Neural cell (in vitro differentiated cells): ENCODE results near the gene ZNF785. TPM values are rescaled to one million over a fixed set of nuclear protein-coding genes. Genes with fewer than 3 reads are reported as not detected.

Experiments used
- H2AFZ ChIP-seq: fragments of 200-600, 300-800 bp; sonication (generic), shearing (Covaris generic); 2 replicates; pipeline ENCODE4 v1.6.0; 2014; ENCODE audit warnings: low read depth, mild to moderate bottlenecking, antibody characterized with exemption, low read length, moderate library complexity
- H3F3A ChIP-seq: fragments of 200-600 bp; shearing (Covaris generic); 2 replicates; pipeline ENCODE4 v1.6.1; 2016; ENCODE audit warnings: mild to moderate bottlenecking, moderate library complexity, mixed read lengths, antibody characterized with exemption, low read length; ENCODE audit not compliant: insufficient read depth, poor library complexity, severe bottlenecking
- H3K27ac ChIP-seq: fragments of 200-600, 300-800 bp; sonication (generic), shearing (Covaris generic); 2 replicates; pipeline ENCODE4 v1.5.1; 2014; ENCODE audit warnings: mild to moderate bottlenecking, low read length, moderate library complexity
- H3K27me3 ChIP-seq: fragments of 300-800, 200-600 bp; sonication (generic), shearing (Covaris generic); 2 replicates; pipeline ENCODE4 v1.6.0; 2014; ENCODE audit warnings: mild to moderate bottlenecking, low read depth, low read length, moderate library complexity; ENCODE audit not compliant: insufficient read depth
- H3K36me3 ChIP-seq: fragments of 300-800, 200-600 bp; sonication (generic), shearing (Covaris generic); 2 replicates; pipeline ENCODE4 v1.5.1; 2014; ENCODE audit warnings: mild to moderate bottlenecking, antibody characterized with exemption, low read length, moderate library complexity; ENCODE audit not compliant: insufficient read depth
- H3K4me2 ChIP-seq: fragments of 300-800, 200-600 bp; sonication (generic), shearing (Covaris generic); 2 replicates; pipeline ENCODE4 v1.6.0; 2014; ENCODE audit warnings: mild to moderate bottlenecking, low read length
- H3K4me3 ChIP-seq: fragments of 300-800, 200-600 bp; sonication (generic), shearing (Covaris generic); 2 replicates; pipeline ENCODE4 v1.5.1; 2014; ENCODE audit warnings: mild to moderate bottlenecking, low read length, moderate library complexity
- H3K79me2 ChIP-seq: fragments of 200-600 bp; shearing (Covaris generic); replicated peaks from 2 replicates; pipeline ENCODE4 v1.6.0; 2014; ENCODE audit warnings: mild to moderate bottlenecking, low read length, moderate library complexity; ENCODE audit not compliant: insufficient read depth
- H3K9ac ChIP-seq: fragments of 300-800, 200-600 bp; sonication (generic), shearing (Covaris generic); 2 replicates; pipeline ENCODE4 v1.6.1; 2016; ENCODE audit warnings: mild to moderate bottlenecking, low read length, mixed read lengths
- H3K9me2 ChIP-seq: fragments of 200-600 bp; shearing (Covaris generic); 2 replicates; pipeline ENCODE4 v1.6.1; 2016; ENCODE audit warnings: mild to moderate bottlenecking, low read length, mixed read lengths; ENCODE audit not compliant: insufficient read depth
- H3K9me3 ChIP-seq: fragments of 200-600, 300-800 bp; sonication (generic), shearing (Covaris generic); 2 replicates; pipeline ENCODE4 v1.6.1; 2016; ENCODE audit warnings: mild to moderate bottlenecking, mixed run types, low read length, moderate library complexity, mixed read lengths
- H4K20me1 ChIP-seq: fragments of 200-600 bp; shearing (Covaris generic); 2 replicates; pipeline ENCODE4 v1.6.1; 2016; ENCODE audit warnings: mild to moderate bottlenecking, mixed run types; ENCODE audit not compliant: insufficient read depth
- CTCF ChIP-seq: fragments of 450-650 bp; IDR thresholded peaks from 2 replicates; pipeline ENCODE4 v1.5.1; 2014; ENCODE audit warnings: antibody characterized with exemption, mild to moderate bottlenecking, moderate library complexity; ENCODE audit not compliant: poor library complexity, severe bottlenecking
- EP300 ChIP-seq: fragments of 450-650 bp; conservative IDR thresholded peaks from 2 replicates; pipeline ENCODE4 v1.6.1; 2014; ENCODE audit warnings: antibody characterized with exemption, mild to moderate bottlenecking, moderate library complexity; ENCODE audit not compliant: poor library complexity, severe bottlenecking
- EZH2 ChIP-seq: fragments of 200-600, 300-800 bp; shearing (Covaris generic), sonication (generic); IDR thresholded peaks from 2 replicates; pipeline ENCODE4 v1.6.1; 2014; ENCODE audit warnings: antibody characterized with exemption, low read length, borderline replicate concordance, mild to moderate bottlenecking; ENCODE audit not compliant: insufficient read depth, poor library complexity, severe bottlenecking
- MXI1 ChIP-seq: fragments of 450-650 bp; conservative IDR thresholded peaks from 2 replicates; pipeline ENCODE4 v1.6.1; 2014; ENCODE audit warnings: antibody characterized with exemption, mild to moderate bottlenecking; ENCODE audit not compliant: poor library complexity, severe bottlenecking
- POLR2AphosphoS5 ChIP-seq: IDR thresholded peaks from 2 replicates; pipeline ENCODE4 v1.6.1; 2012
- RAD21 ChIP-seq: fragments of 450-650 bp; conservative IDR thresholded peaks from 2 replicates; pipeline ENCODE4 v1.6.1; 2014; ENCODE audit warnings: antibody characterized with exemption, mild to moderate bottlenecking, moderate library complexity
- SMC3 ChIP-seq: fragments of 450-650 bp; conservative IDR thresholded peaks from 2 replicates; pipeline ENCODE4 v1.6.1; 2014; ENCODE audit warnings: antibody characterized with exemption, mild to moderate bottlenecking, moderate library complexity; ENCODE audit not compliant: poor library complexity
- TAF1 ChIP-seq: IDR thresholded peaks from 2 replicates; pipeline ENCODE4 v1.6.1; 2012; ENCODE audit warnings: low read depth
- polyA plus RNA-seq: library from polyadenylated mRNA; depleted of rRNA; stranded (reverse); fragments of >200 nt; gene quantifications from 2 replicates; pipeline ENCODE4 v1.2.3, GENCODE V29; 2014

Gene ZNF785
- polyA plus RNA-seq, 1 donor from 2014 or later: 26.4 TPM

GRCh38 chr16:30535777-30536190 is 49.7 kb downstream of the ZNF785 start:
- H3K27me3 ChIP-seq: no peaks in the 10 kb centered on the region

GRCh38 chr16:30535106-30535776 is 50.3 kb downstream of the ZNF785 start:
- Histone ChIP-seq H3K4me3 (peak overlapping the region; percentile 78), H3K79me2 (peaks cover 11% of the 10 kb centered on the region), H3K9me2 (no peaks in the 10 kb centered on the region), H3K27me3 (no peaks in the 10 kb centered on the region), H3K36me3 (no peaks in the 10 kb centered on the region), H3K4me2 (peak overlapping the region; percentile 71), H3K9me3 (no peaks in the 10 kb centered on the region), H3K27ac (peak overlapping the region; percentile 87), H3F3A (peaks cover 6% of the 10 kb centered on the region), H3K9ac (peak overlapping the region; percentile 86), H2AFZ (peak overlapping the region; percentile 89), H4K20me1 (no peaks in the 10 kb centered on the region)
- TF ChIP-seq CTCF (no peak), RAD21 (peak; percentile 50), MXI1 (peak; percentile 94), SMC3 (peak; percentile 60), TAF1 (peak; percentile 34)

More at GRCh38 chr16:30535777-30536190, 49.7 kb downstream of the ZNF785 start:
- Histone ChIP-seq H3F3A (peaks cover 6% of the 10 kb centered on the region), H3K9me2 (no peaks in the 10 kb centered on the region), H2AFZ (peak overlapping the region; percentile 89), H3K79me2 (peaks cover 11% of the 10 kb centered on the region), H3K4me3 (peak overlapping the region; percentile 78), H3K27ac (peak overlapping the region; percentile 87), H3K9ac (peak overlapping the region; percentile 86), H3K9me3 (no peaks in the 10 kb centered on the region), H3K4me2 (peak overlapping the region; percentile 71), H3K36me3 (no peaks in the 10 kb centered on the region), H4K20me1 (no peaks in the 10 kb centered on the region)
- peak; percentile 25 for TF ChIP-seq RAD21
- TF ChIP-seq SMC3: peak; percentile 23
- peak; percentile 57 for TF ChIP-seq CTCF
- TF ChIP-seq MXI1: no peak
- no peak for TF ChIP-seq TAF1
- no peak for TF ChIP-seq POLR2AphosphoS5
- TF ChIP-seq EP300: no peak
- no peak for TF ChIP-seq EZH2
